Loucy (cell line): ENCODE data around the gene NMNAT2.

Experiments used
- EZH2phosphoT487 ChIP-seq: fragments of 200-600 bp; IDR thresholded peaks from 2 replicates; pipeline ENCODE4 v1.6.1; 2018; ENCODE audit warnings: antibody characterized with exemption, mild to moderate bottlenecking, moderate library complexity, borderline replicate concordance
- TF ChIP-seq, protein P1 (sequence below): fragments of 200-600 bp; sonication (generic); conservative IDR thresholded peaks from 2 replicates; pipeline ENCODE4 v1.5.1; 2014; ENCODE audit warnings: mild to moderate bottlenecking, antibody characterized with exemption, low read length

DNA sequence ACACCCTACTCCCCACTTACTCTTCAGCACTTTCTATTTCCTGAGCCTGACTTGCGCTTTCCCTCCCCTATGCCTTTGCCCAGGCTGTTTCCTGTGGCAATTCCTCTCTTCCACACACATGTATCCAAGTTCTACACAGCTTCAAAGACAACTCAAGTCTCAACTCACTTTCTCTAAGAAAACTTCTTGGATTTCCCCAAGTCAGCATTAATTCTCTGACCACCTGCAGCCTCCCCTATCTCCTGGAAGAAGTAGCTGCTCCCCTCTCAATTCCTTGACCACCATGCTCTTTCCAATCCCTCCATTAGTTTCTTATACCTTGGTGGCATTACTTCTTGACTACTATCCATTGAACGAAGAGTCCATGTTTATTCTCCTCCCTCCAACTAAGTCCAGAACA lies 42.8 kb downstream of the NMNAT2 start:
- TF ChIP-seq, protein P1, sequence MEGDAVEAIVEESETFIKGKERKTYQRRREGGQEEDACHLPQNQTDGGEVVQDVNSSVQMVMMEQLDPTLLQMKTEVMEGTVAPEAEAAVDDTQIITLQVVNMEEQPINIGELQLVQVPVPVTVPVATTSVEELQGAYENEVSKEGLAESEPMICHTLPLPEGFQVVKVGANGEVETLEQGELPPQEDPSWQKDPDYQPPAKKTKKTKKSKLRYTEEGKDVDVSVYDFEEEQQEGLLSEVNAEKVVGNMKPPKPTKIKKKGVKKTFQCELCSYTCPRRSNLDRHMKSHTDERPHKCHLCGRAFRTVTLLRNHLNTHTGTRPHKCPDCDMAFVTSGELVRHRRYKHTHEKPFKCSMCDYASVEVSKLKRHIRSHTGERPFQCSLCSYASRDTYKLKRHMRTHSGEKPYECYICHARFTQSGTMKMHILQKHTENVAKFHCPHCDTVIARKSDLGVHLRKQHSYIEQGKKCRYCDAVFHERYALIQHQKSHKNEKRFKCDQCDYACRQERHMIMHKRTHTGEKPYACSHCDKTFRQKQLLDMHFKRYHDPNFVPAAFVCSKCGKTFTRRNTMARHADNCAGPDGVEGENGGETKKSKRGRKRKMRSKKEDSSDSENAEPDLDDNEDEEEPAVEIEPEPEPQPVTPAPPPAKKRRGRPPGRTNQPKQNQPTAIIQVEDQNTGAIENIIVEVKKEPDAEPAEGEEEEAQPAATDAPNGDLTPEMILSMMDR, result no peak
- no peak for TF ChIP-seq EZH2phosphoT487
